ENCODE results near the gene TOMM7. TPM values are rescaled to one million over a fixed set of nuclear protein-coding genes. Genes with fewer than 3 reads are reported as not detected.

Gene TOMM7
- total RNA-seq, 2 donors from 2014 or later = 95.0 to 123 TPM

GRCh38 chr7:22867003-22867402, 44.4 kb upstream of the TOMM7 start:
- Histone ChIP-seq H3K27ac (peak overlapping the region in 1 of 2 donors; percentile 5), H3K4me1 (ENCODE audit: control insufficient read depth in 1 of 2, low read depth in 2 of 2) (peaks cover 3 to 9% of the 10 kb centered on the region in 2 donors), H3K9me3 (no peaks in the 10 kb centered on the region), H3K4me3 (no peak overlapping the region), H3K36me3 (no peaks in the 10 kb centered on the region), H3K27me3 (replicated peaks; ENCODE audit: insufficient read depth) (no peaks in the 10 kb centered on the region)
- DNase-seq (ENCODE audit: low spot score) = no peak
- TF ChIP-seq, protein P1, sequence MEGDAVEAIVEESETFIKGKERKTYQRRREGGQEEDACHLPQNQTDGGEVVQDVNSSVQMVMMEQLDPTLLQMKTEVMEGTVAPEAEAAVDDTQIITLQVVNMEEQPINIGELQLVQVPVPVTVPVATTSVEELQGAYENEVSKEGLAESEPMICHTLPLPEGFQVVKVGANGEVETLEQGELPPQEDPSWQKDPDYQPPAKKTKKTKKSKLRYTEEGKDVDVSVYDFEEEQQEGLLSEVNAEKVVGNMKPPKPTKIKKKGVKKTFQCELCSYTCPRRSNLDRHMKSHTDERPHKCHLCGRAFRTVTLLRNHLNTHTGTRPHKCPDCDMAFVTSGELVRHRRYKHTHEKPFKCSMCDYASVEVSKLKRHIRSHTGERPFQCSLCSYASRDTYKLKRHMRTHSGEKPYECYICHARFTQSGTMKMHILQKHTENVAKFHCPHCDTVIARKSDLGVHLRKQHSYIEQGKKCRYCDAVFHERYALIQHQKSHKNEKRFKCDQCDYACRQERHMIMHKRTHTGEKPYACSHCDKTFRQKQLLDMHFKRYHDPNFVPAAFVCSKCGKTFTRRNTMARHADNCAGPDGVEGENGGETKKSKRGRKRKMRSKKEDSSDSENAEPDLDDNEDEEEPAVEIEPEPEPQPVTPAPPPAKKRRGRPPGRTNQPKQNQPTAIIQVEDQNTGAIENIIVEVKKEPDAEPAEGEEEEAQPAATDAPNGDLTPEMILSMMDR (IDR thresholded peaks at IDR 0.05) = no peak
- no peak for ATAC-seq (ENCODE audit: insufficient number of reproducible peaks, low FRiP score, low read depth)

DNA sequence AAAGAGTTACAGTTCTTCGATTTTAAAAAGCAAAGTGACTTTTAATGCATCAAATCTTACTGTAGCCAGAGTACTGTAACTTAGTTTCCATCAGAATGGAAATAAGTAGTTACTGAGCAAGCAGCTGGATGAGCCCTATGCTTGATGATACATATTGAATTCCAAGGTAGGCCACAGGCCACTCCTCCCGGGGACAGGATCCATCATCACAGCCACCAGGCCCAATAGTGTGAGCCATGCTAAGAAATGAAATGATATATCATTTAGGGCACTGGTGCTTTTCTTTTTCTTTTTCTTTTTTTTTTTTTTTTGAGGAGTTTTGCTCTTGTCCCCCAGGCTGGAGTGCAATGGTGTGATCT, 42.9 kb upstream of the TOMM7 start:
- DNase-seq (ENCODE audit: low spot score) (no peak), ATAC-seq (ENCODE audit: insufficient number of reproducible peaks, low FRiP score, low read depth) (no peak)
- no peaks in the 10 kb centered on the region for H3K27me3 ChIP-seq (replicated peaks; ENCODE audit: insufficient read depth)
- TF ChIP-seq, protein P1 (IDR thresholded peaks at IDR 0.05) = no peak
- H3K27ac ChIP-seq = no peak overlapping the region
- no peaks in the 10 kb centered on the region for H3K9me3 ChIP-seq
- no peak overlapping the region for H3K4me3 ChIP-seq
- peaks cover 3 to 14% of the 10 kb centered on the region in 2 donors for H3K4me1 ChIP-seq (ENCODE audit: control insufficient read depth in 1 of 2, low read depth in 2 of 2)
- no peaks in the 10 kb centered on the region for H3K36me3 ChIP-seq

GRCh38 chr7:22864855-22865601, 42.4 kb upstream of the TOMM7 start:
- H3K27me3 ChIP-seq (replicated peaks; ENCODE audit: insufficient read depth) = no peaks in the 10 kb centered on the region
- ATAC-seq (ENCODE audit: insufficient number of reproducible peaks, low FRiP score, low read depth) (no peak), DNase-seq (ENCODE audit: low spot score) (no peak)
- no peaks in the 10 kb centered on the region for H3K9me3 ChIP-seq
- no peak overlapping the region for H3K4me3 ChIP-seq
- TF ChIP-seq, protein P1 (IDR thresholded peaks at IDR 0.05) = no peak
- H3K27ac ChIP-seq = no peak overlapping the region
- H3K36me3 ChIP-seq = no peaks in the 10 kb centered on the region
- peaks cover 6 to 19% of the 10 kb centered on the region in 2 donors for H3K4me1 ChIP-seq (ENCODE audit: control insufficient read depth in 1 of 2, low read depth in 2 of 2)

DNA sequence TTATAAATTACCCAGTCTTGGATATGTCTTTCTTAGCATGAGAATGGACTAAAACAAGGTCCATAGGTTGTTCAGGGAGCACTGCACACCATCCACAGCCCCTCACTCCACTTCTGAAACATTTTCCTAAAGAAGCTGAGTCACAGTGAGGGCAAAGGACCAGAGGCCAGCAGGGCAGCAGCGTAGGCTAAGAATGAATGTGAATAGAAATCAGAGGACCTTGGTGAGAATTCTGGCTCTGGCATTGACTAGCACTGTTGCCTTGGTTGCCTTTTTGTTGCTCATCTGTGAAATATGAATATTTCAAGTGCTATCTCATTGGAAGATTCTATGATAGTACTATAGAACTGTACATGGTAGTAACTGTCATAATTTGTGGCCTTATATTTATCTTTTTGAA, 41.7 kb upstream of the TOMM7 start:
- Histone ChIP-seq H3K9me3 (no peaks in the 10 kb centered on the region), H3K36me3 (no peaks in the 10 kb centered on the region), H3K27me3 (replicated peaks; ENCODE audit: insufficient read depth) (no peaks in the 10 kb centered on the region), H3K27ac (no peak overlapping the region), H3K4me3 (no peak overlapping the region), H3K4me1 (ENCODE audit: control insufficient read depth in 1 of 2, low read depth in 2 of 2) (peaks cover 10 to 26% of the 10 kb centered on the region in 2 donors)
- DNase-seq (ENCODE audit: low spot score) (no peak), ATAC-seq (ENCODE audit: insufficient number of reproducible peaks, low FRiP score, low read depth) (no peak)
- TF ChIP-seq, protein P1 (IDR thresholded peaks at IDR 0.05) = no peak

DNA sequence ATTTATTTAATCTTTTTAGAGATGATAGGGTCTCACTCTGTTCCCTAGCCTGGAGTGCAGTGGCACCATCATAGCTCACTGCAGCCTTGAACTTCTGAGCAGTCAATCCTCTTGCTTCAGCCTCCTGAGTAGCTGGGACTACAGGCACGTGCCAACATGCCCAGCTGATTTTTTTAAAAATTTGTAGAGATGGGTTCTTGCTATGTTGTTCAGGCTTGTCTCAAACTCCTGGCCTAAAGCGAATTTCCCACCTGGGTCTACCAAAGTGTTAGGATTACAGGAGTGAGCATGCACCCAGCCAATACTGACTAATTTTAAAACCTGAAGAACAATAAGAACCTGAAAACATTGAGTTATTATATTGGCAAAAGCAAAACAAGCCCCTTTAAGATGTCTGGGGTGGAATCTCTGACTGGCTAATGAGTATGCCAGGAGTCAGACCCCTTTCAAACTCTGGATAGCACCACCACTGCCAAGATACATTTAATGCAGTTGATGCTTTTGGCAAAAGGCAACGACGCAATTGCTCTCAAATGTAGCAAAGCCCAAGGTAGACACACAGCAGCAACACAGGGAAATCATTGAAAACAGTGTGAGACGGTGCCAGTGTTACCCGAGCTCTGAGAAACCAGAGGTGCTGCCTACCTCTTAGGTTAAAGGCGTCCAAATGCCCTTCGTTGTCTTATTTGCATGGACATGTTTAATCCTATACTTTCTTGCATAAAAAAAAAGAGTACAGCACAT, 40.7 kb upstream of the TOMM7 start:
- Histone ChIP-seq H3K36me3 (no peaks in the 10 kb centered on the region), H3K9me3 (no peaks in the 10 kb centered on the region), H3K4me1 (ENCODE audit: control insufficient read depth in 1 of 2, low read depth in 2 of 2) (peaks cover 13 to 36% of the 10 kb centered on the region in 2 donors), H3K27me3 (replicated peaks; ENCODE audit: insufficient read depth) (no peaks in the 10 kb centered on the region), H3K4me3 (no peak overlapping the region), H3K27ac (no peak overlapping the region)
- DNase-seq (ENCODE audit: low spot score) = no peak
- TF ChIP-seq, protein P1 (IDR thresholded peaks at IDR 0.05) = no peak
- ATAC-seq (ENCODE audit: insufficient number of reproducible peaks, low FRiP score, low read depth) = no peak
